Ishikawa (cell line): ENCODE data around the gene AGO3.

Experiments
- CEBPB ChIP-seq: IDR thresholded peaks from 2 replicates; pipeline ENCODE4 v1.6.1; 2012
- CREB1 ChIP-seq: IDR thresholded peaks from 2 replicates; pipeline ENCODE4 v1.6.1; 2012; ENCODE audit warnings: low read depth
- EGR1 ChIP-seq: IDR thresholded peaks from 2 replicates; pipeline ENCODE4 v1.6.1; 2012
- EP300 ChIP-seq: IDR thresholded peaks from 2 replicates; pipeline ENCODE4 v1.6.1; 2012; ENCODE audit warnings: borderline replicate concordance
- FOXM1 ChIP-seq: IDR thresholded peaks from 2 replicates; pipeline ENCODE4 v1.6.1; 2012; ENCODE audit warnings: low read depth, borderline replicate concordance
- NFIC ChIP-seq: IDR thresholded peaks from 2 replicates; pipeline ENCODE4 v1.6.1; 2012
- RAD21 ChIP-seq: IDR thresholded peaks from 2 replicates; pipeline ENCODE4 v1.6.1; 2012; ENCODE audit warnings: low read depth
- REST ChIP-seq: IDR thresholded peaks from 2 replicates; pipeline ENCODE4 v1.6.1; 2012; ENCODE audit warnings: low read depth, mild to moderate bottlenecking
- TAF1 ChIP-seq: IDR thresholded peaks from 2 replicates; pipeline ENCODE4 v1.6.1; 2012; ENCODE audit warnings: low read depth, mild to moderate bottlenecking
- TCF12 ChIP-seq: IDR thresholded peaks from 2 replicates; pipeline ENCODE4 v1.6.1; 2012; ENCODE audit warnings: low read depth
- TEAD4 ChIP-seq: IDR thresholded peaks from 2 replicates; pipeline ENCODE4 v1.6.1; 2012
- YY1 ChIP-seq: IDR thresholded peaks from 2 replicates; pipeline ENCODE4 v1.6.1; 2012; ENCODE audit warnings: low read depth
- ZBTB7A ChIP-seq: IDR thresholded peaks from 2 replicates; pipeline ENCODE4 v1.6.1; 2012; ENCODE audit warnings: low read depth
- TF ChIP-seq, protein P1 (sequence below): IDR thresholded peaks from 2 replicates; pipeline ENCODE4 v1.6.1; 2012
- TF ChIP-seq, protein P2 (sequence below): IDR thresholded peaks from 2 replicates; pipeline ENCODE4 v1.6.1; 2012

The AGO3 gene

DNA sequence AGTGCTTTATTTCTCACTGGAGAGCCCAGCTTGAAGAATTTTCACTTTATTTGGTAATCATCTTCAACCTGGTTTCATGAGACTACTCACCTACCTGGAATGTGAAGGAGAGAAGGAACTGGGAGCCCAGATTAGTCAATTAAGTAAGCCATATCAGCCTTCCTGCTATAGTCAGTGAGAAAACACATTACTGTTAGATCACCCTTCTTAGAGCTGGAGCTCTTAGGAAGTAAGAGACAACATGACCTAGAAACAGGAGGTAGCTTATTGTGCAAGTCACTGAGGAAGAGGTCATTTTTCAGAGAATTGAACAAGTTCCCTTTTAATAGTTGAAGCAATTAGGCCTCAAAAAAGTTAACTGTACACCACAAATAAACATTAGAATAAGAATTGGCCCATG is 103.8 kb downstream of the AGO3 start:
- TF ChIP-seq TEAD4 (0 out of 2 replicates have a peak, but pooled peaks have one; percentile 20), YY1 (no peak)
- TF ChIP-seq, protein P1, sequence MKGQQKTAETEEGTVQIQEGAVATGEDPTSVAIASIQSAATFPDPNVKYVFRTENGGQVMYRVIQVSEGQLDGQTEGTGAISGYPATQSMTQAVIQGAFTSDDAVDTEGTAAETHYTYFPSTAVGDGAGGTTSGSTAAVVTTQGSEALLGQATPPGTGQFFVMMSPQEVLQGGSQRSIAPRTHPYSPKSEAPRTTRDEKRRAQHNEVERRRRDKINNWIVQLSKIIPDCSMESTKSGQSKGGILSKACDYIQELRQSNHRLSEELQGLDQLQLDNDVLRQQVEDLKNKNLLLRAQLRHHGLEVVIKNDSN = no peak

- TF ChIP-seq CEBPB (no peak), TEAD4 (no peak), YY1 (no peak), REST (no peak), NFIC (no peak), TAF1 (no peak), ZBTB7A (no peak), CREB1 (no peak), EP300 (no peak)
- TF ChIP-seq, protein P2, sequence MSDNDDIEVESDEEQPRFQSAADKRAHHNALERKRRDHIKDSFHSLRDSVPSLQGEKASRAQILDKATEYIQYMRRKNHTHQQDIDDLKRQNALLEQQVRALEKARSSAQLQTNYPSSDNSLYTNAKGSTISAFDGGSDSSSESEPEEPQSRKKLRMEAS = no peak
- TF ChIP-seq, protein P1 = no peak
Observed at GRCh38 chr1:36035154-36035553, 104.2 kb downstream of the AGO3 start.

DNA sequence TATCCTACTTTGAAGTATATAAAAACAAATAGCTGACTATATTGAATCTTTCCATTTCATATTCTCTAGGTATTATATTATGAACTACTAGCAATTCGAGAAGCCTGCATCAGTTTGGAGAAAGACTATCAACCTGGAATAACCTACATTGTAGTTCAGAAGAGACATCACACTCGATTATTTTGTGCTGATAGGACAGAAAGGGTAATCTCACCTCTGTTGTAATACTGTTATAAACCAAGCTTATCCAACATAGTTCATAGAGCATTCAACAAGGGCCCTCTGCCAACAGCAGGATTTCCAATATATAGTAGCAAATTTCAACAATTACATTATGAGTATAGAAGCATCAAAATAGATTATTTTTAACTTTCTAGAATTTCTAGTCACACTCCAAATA is 109.3 kb downstream of the AGO3 start:
- no peak for TF ChIP-seq FOXM1
- no peak for TF ChIP-seq REST
- no peak for TF ChIP-seq EP300
- TF ChIP-seq NFIC = no peak
- TF ChIP-seq EGR1 = no peak
- TF ChIP-seq ZBTB7A = no peak
- TF ChIP-seq RAD21 = no peak
- TF ChIP-seq, protein P1 = no peak
- TF ChIP-seq YY1 = no peak
- TF ChIP-seq, protein P2 = no peak
- no peak for TF ChIP-seq TAF1
- TF ChIP-seq CEBPB = no peak
- no peak for TF ChIP-seq CREB1
- TF ChIP-seq TCF12 = no peak
- no peak for TF ChIP-seq TEAD4

DNA sequence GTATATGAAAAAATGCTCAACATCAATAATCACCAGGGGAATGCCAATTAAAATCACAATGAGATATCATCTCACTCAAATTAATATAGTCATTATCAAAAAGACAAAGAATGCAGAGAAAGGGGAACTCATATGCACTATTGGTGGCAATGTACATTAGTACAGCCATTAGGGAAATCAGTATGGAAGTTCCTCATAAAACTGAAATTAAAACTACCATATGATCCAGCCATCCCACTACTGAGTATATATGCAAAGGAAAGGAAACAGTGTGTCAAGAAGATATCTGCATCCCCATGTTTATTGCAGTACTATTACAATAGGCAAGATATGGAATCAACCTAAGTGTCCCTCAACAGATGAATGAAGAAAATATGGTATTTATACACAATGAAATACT is 120.9 kb downstream of the AGO3 start:
- no peak for TF ChIP-seq CREB1
- TF ChIP-seq, protein P2 = no peak
- TF ChIP-seq REST = no peak
- TF ChIP-seq EP300 = no peak
- no peak for TF ChIP-seq RAD21
- no peak for TF ChIP-seq FOXM1
- TF ChIP-seq NFIC = no peak
- TF ChIP-seq, protein P1 = no peak
- TF ChIP-seq CEBPB = no peak
- no peak for TF ChIP-seq TEAD4
- TF ChIP-seq TAF1 = no peak
- TF ChIP-seq YY1 = no peak
- no peak for TF ChIP-seq EGR1
- TF ChIP-seq ZBTB7A = no peak
- TF ChIP-seq TCF12 = no peak
